Islet precursor cell (in vitro differentiated cells): ENCODE results near the gene PARD3B.

Experiments
- DNase-seq: peaks from one replicate; pipeline ENCODE4 v3.0.0-alpha.2; 2018

The PARD3B gene

DNA sequence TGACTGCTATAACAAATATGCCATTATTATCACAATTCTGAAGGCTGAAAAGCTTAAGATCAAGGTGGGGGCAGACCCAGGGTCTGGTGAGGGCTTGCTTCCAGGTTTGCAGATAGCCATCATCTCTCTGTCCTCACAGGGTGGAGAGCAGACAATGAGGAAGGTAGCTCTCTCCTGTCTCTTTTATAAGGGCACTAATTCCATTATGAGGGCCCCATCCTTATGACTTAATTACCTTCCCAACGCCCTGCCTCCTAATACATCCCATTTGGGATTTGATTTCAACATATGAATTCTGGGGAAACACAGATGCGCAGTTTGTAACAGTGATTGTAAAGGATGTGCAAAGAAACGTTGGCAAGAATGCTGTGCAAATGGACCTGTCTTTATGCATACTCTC is 44.8 kb downstream of the PARD3B start:
- no peak for DNase-seq

DNA sequence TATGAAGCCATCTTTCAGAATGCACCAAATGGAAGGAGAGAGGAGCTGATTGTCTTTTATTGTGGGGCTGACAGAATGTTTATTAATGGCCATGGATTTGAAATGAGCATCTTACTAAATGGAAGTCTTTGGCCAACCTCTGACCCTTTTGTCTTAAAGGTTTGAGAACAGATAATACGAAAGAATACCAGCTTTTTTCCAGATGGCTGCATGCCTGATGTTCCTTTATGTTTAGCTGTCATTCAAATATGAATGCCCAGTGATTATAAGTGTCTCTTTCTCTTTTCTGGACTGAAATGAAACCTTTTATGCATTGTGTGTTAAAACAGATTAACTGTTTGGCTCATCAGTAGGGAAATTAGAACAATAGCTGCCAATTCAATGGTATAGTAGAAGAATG is 46.0 kb downstream of the PARD3B start:
- no peak for DNase-seq

DNA sequence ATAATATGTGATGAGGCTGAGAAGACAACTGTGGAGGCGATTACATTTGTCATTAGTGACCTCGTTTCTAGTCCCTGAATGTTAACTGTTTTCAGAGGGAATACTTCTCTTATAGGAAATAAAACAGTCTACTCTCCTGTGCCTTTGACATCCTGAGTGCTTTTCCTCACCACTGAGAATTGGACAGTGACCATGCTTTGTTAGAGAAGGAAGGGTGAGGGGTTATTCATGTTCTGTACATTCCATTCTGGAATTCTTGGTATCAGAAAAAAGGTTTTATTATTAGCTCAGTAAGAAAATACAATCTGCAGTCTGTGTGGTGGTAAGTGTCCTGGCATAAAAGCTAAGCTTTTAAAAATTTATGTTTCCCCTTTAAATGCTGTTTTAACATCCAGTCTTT is 58.8 kb downstream of the PARD3B start:
- no peak for DNase-seq

DNA sequence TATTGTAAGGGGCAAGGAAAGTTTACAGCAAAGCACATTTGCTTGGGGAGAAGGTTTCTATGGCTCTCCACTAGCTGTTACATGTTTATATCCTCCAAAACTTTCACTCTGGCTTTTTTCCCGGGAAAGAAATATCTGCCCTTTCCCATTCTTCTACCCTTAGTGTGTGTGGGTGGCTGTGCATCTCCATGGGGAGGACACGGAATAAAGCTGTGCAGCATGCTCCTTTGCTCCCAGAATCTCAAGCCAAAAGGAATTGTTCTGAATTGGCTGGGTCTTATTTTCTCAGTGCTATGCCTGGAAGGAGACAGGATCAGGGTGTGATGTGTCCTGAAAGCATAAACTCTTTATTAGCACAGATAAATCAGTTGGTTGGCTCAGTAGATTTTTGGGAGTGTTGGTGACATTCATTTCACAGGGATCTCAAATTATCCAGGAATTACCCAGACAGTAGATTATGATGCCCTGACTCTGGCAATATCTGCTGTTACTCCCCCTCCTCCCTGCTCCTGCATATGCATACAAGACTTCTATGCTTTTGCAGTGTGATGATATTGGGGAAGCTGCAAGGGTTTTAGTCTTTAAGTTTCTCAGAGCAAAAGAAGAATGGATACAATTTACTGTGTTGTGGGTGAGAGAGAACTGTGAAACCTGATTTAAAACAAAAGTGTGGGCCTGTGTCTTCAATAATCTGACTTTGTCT is 63.1 kb downstream of the PARD3B start:
- no peak for DNase-seq

DNA sequence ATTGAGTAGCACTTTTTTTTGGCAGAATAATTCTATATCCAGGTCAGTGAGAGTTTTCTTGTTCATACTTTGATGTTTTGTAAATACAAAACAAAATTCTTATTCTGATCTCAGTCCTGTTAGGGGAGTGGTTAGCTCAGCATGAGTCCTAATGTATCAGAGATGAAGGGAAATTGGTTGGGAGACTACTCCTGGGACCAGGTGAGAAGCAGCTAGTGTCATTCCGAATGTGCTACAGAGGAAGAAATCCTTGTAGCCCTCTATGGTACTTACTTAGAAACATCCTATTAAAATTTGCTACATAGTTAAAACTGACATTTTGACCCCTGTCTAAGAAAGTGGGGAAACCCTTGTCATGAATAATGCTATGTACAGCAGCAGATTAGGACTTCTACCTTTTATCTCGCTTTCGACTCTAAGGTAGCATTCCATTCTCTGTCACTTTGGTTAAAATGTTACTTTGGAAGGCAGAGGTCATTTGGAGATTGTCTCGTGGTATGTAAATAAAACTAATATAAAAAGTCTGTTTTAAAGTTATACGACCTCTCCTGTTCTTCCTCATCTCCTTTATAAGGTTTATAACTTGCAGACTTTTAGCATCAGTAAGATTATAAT is 65.8 kb downstream of the PARD3B start:
- DNase-seq: no peak

DNA sequence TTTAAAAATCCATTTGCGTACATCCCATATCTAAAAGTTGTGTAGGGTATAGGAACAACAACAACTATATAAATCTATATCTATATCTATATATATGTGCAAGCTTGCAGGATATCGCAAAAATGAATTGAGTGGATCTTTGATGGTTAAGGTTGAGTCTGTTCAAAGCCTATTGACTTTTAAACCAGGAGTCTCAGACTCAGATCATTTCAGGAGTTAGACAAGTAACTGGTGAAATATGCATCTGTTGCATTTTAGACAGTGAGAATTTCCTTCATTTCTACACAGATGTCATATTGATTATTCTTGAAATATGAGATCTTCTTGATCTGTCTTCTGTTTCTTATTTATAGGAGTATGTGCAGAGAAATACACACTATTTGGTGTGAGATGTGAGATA is 66.5 kb downstream of the PARD3B start:
- DNase-seq: no peak

DNA sequence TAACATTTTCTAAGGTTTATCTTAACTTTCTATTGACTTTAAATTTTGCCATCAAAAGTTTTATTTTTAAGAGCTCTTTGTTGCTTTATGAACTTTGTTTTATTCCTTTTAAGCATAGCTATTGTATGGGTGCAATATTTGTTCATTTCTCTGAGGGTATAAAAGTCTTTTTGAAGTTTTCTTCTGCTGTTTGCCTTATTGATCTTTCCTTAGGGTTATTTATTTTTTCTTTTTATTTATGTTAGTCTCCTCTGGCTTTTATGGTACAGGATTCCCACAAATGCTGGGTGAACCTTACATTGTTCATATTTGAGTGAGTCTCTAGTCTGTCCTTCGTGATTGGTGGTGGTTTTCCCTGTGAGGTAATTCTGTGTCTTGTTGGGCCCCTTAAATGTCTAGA is 68.4 kb downstream of the PARD3B start:
- no peak for DNase-seq

DNA sequence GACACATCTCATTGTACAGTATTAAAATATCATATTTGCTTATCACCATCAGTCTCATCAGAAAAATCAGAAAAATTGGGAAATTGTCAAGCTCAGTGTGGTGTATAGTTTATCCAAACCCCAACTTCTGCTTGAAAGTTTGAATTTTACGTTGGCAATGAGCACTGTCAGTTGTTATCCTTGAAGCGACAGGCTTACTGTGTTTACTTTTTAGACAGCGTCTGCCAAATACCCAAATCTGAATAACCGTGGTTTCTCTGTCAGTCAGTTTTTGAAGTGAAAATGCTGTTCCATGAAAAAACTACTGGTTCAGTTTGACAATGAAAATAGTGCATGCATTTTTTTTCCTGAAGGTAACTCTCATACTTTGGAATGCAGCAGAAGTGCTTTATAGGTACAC is 70.2 kb downstream of the PARD3B start:
- no peak for DNase-seq

DNA sequence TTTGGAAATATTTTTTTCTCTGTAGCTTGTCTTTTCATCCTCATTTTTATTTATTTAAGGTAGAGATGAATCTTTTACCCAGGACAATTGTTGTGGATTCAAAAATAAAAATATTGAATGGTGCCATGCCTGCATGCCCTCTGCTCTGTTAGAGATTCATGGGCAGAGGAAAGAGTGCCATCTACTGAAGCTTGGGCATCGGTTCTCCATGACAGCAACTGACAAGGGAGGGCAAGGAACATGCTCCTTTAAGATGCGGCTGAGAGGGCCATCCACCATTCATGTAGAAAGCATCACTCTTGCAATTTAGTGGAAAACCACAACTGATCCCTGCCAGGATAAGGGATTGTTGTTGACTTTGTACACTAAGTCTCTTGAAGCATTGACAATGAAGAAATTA is 79.9 kb downstream of the PARD3B start:
- no peak for DNase-seq

DNA sequence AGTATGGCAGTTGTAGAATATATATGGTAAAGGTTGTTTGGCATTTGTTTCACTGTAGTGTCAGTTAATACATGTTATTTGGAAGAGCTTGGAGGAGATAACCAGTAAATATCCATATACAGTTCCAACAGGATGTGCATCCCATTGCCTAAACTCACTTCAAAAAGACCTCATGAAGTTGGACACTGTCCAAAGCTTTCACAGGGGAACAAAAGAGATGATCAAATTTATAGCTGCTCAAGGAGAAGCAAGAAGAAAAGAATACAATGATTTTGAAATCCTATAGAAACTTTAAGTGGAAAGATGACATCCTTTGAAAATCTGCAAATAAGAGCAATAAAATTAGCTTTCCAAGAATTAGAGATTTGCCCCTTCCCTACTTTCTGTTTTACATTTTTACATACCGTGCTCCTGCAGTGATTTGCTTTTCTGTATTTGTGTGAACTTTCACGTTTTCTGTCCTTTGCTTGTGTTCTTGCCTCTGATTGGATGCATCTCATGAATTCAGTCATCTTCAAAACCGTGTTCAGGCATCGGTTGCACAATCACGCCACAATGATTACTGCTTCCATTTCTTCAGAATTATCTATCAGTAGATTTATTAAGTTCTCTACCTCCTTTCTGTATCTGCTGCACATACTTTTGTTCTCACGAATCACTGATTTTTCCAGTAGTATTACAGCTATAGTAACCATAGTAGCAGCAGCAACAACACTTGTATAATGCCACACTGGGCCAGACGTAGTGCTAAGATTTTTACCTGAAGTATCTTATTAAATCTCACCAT is 83.8 kb downstream of the PARD3B start:
- no peak for DNase-seq

DNA sequence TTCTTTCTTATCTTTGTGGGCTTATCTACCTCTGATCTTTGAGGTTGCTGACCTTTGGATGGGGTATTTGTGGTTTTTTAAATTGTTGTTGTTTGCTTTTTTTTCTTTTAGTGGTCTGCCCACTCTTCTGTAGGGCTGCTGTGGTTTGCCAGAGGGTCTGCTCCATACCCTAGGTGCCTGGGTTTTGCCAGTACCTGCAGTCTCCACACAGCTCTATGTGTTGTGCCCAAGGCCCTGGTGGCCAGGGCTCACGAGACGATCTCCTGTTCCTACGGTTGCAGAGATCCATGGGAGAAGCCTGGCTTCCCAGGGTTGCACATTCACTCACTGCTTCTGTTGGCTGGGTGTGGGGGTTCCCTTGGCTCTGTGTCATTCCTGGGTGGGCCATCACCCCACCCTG is 87.1 kb downstream of the PARD3B start:
- peak; percentile 72 for DNase-seq

DNA sequence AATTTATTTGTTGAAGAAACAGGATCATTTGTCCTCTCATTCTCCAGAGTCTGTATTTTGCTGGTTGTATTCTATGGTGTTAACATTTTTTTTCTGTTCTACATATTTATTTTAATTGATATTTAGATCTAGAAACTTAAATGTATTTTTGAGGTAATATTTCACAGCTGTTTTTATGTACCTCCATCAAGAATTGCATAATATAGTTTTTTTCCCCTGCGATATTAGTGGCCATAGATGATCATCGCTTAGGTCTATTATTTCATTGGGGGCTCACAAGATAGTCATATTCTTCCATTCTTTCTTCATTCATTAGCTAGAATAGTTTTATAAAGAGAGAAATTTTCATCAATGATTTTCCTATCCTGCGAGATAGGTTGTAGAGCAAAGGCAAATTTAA is 89.3 kb downstream of the PARD3B start:
- no peak for DNase-seq

DNA sequence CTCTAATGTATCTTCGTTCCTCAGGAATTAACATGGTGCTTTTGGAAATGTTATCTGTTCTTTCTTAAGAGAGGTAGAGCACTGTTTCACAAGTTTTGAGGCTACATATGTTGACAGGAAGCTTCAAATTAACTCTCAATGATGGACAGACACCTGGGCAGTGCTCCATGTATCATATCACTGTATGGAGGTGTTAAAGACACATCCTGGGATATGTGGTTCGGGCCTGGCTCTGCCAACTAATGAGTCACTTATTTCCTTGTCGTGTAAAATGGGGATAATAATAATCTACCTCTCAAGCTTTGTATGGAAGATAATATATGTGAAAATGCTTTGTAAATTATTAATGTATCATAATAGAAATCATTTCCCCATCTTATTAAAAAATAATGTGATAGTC is 90.2 kb downstream of the PARD3B start:
- no peak for DNase-seq

DNA sequence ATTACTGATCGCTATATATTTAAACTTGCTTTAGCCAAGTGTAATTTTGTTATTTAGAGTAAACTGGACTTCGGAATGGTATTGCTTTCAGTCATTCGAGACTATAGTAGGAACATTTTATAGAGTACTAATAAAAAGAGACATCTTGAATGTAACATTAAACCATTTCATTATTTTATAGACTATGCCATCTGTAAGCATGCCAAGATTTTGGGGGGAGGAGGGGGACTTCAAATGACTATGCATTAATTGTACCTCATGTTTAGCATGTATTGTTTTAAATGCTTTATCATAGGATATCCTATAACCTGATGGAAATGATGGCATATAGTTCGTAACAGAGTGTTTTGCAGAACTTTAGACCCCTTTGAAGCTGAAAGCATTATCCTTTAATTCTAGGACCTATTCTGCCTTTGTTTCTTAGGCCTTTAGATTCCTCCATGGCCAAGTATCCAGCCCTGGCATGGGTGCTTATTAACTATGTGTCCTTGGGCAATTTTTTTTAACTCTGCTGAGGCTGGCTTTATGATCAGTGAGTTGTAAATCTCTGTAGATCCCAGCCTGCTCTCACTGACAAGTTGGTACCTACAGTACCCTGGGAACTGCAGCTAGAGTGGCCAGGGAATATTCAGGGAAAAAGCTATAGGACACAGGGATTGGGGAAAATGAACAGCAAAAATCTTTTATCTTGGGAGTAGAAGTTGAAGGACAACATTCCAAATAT is 93.4 kb downstream of the PARD3B start:
- no peak for DNase-seq

DNA sequence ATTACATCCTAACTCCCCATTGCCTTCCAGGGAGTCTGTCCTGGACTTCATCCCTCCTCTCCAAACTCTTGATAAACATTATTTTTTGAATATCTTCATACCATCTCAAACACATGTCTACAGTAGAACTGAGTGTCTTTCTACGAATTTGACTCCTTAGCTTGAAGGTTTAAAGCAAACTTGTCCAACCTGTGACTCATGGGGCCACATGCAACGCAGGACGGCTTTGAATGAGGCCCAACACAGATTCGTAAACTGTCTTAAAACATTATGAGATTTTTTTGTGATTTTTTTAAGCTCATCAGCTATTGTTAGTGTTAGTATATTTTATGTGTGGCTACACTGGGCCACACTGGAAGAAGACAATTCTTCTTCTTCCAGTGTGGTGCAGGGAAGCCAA is 98.1 kb downstream of the PARD3B start:
- no peak for DNase-seq

DNA sequence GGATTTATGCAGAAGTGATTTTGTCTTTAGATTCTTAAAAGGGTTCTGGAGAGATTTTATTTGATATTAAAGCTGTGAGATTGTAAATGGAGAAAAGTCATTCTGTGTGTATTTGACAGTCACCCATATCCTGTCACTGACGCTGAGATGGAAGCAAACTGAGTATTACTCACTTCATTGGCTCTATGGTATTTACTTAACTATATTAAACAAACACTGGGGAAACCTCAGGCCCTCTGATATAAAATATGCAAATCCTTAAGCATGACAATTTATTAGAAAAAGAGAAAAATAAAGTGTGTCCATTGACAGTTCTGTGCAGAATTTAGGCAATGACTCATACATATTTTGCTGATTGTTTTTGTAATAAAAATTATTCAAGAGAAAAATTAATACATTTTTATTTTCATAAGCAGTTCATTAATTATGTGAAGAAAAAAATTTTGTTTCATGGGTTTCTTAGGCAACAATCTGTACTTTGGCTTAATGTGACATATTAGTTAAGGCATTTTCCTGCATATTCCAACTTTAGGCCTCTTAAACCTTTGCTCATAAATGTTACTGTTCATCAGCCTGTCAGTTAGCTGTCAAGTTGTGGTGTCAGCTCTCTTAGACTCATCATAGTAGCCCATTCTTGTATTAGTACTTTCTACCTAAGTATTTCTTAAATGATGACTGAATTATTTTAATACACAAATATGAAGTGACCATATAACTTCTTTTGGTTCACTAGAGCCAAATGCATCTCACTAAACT is 99.9 kb downstream of the PARD3B start:
- no peak for DNase-seq

DNA sequence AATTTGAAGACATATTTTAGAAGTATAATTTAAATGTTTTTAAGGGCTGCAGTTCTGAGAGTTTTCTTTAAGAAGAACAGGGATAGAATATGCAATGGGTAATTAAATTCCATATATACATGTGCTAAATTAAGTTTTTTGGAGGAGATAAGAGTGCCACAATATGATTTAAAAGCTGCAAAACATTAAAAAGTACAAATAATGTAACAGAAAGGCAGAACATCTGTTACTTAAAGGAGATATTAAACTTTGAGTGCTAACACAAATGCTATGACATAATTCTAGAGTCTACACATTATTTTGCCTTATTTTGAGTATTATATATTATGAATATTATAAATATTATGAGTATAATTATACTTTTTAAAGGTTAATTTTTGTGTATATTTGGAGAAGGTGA is 102.4 kb downstream of the PARD3B start:
- no peak for DNase-seq

DNA sequence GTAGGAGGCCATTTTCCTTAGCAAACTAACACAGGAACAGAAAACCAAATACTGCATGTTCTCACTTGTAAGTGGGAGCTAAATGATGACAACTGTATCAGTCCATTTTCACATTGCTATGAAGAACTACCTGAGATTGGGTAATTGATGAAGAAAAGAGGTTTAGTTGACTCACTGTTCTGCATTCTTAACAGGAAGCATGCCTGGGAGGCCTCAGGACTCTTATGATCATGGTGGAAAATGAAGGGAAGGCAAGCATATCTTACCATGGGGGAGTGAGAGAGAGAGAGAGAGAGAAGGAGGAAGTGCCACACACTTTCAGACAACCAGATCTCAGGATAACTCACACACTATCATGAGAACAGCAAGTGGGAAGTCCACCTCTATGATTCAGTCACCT is 105.3 kb downstream of the PARD3B start:
- DNase-seq: no peak

DNA sequence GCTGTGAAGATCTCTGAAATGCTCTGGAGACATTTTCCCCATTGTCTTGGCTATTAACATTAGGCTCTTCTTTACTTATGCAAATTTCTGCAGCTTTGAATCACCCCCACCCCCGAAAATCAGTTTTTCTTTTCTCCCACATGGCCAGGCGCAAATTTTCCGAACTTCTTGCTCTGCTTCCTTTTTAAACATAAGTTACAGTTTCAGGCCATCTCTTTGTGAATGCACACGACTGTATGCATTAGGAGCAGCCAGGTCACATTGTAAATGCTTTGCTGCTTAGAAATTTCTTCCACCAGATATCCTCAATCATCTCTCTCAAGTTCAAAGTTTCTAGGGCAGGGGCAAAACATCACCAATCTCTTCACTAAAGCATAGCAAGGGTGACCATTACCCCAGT is 106.8 kb downstream of the PARD3B start:
- DNase-seq: no peak

DNA sequence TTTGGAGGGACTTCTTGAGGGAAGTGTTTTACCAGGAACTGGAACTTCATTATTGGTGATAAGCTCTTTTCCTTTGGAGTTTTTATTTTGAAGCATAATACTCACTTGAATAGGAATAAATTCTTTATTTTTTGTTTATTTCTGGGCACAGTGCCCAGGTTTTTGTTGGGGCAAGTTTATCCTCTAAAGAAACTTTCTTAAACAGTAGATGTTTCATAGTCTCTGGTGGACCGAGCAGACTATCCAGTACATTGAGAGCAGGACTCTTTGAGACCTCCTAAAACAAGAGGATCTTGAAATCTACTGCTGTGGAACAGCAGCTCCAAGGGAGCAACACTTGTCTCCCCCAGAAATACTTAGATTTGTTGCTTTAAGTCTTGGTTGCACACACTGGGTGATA is 109.4 kb downstream of the PARD3B start:
- no peak for DNase-seq

DNA sequence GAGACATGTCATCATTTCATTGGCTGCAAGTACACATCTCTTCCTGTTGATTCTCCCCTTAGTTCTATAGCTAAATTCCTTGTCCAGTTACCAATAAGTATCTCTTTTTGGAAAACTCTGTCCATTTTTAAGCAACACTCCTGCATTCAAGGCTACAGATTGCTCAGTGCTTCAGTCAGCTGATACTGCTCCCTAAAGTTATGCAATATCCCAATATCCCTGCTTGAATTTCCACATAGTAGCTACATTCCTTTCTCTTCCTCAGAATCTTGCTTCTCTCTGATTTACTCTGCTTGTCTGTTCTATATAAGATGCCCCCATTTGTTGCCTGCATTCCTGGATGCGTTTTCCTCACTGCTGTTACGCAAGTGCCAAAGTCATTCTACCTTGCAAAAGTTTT is 109.8 kb downstream of the PARD3B start:
- DNase-seq: no peak

DNA sequence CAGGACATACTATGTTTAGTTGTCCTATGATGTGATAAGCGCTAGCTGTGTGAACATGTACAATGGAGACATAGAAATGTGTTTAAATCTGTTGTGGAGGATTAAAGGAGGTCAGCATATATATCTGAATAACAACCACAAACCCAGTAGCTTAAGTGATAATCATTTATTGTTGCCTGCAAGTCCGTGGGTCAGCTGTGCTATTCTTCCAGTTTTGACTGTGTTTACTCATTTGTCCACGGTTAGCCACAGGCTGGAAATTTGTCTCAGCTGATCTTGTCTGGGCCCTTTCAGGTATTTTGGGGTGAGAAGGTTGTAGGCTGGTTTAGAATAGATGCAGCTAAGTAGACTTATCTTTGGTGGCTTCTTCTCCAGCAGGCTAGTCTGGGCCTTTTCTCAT is 110.4 kb downstream of the PARD3B start:
- DNase-seq: no peak

DNA sequence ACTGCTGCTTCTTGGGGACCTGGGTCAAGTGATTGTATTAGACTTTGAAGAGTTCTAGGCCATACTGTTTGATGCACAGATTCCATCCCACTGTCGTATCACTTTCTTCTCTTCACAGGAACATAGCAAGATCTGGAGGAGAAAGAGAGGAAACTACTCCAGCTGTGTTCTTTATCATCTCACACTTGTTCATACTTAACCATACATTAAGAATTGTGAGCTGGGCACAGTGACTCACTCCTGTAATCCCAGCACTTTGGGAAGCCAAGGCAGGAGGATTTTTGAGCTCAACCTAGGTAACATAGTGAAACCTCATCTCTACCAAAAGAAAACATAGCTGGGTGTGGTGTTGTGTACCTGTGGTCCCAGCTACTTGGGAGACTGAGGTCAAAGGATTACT is 111.7 kb downstream of the PARD3B start:
- DNase-seq: no peak
